GM19438 (cell line): ENCODE measurements around the gene FAIM2.

Experiments used
- ATAC-seq: cut with Tn5 transposase; IDR thresholded peaks from one replicate; pipeline ENCODE4 v1.9.1; 2021; ENCODE audit warnings: low read depth; ENCODE audit not compliant: unreplicated experiment

Gene FAIM2

DNA sequence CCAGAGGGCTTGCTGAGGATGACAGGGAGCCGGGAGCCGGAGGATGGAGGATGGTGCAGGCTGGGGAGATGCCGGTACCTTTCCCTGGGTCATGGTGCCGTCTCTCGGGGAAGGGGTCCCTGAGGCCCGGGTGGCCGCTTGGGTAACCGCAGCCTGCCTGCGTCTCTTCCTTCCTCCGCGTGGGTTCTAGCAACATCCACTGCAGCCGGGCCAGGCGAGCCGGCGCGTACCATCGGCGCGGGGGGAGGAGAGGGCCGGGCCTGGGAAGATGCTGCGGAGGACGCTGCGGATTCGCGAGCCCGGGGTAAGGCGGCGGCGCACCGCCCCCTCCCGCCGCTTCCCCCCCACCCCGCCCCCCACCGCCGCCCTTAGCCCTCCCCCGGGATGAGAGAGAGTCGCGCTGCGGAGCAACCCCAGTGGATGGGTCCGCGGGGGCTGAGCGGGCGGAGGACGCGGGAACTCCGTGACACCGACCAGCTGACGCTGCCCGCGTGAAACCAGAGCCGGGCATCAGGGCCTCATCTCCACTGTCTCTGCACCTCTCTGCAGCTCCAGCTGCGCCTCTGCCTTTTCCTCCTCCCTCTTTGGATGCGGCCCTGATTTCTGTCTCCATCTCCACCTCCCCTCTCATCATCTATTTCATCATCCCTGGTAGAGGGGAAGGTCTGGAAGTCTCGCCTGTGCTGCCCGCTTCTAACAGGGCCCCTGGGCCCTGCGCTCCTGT, at the start of gene FAIM2:
Gene FAIM2 (minus strand): TSS at position 201 of the 724 bp plus-strand sequence. CDS start 108 bp downstream, at position 93.
- no peak for ATAC-seq

DNA sequence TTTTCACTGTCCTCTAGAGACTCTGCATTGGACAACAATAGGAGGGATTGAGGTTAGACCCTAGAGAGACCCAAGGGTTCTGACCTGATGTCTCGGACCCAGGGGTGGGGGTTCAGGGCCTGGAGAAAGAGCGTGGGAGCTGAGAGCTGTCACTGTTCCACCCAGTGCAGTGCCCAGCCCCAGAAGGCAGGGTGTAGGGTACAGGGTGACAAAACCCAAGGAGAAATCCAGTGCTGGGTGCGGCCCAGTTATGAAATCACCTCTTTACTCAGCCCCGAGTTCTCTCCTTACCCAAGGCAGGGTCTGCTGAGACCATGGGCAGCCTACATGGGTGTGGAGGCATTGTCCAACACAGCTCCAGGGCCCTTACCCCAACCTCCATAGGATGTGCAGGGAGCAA, 49.5 kb upstream of the FAIM2 start:
- no peak for ATAC-seq

DNA sequence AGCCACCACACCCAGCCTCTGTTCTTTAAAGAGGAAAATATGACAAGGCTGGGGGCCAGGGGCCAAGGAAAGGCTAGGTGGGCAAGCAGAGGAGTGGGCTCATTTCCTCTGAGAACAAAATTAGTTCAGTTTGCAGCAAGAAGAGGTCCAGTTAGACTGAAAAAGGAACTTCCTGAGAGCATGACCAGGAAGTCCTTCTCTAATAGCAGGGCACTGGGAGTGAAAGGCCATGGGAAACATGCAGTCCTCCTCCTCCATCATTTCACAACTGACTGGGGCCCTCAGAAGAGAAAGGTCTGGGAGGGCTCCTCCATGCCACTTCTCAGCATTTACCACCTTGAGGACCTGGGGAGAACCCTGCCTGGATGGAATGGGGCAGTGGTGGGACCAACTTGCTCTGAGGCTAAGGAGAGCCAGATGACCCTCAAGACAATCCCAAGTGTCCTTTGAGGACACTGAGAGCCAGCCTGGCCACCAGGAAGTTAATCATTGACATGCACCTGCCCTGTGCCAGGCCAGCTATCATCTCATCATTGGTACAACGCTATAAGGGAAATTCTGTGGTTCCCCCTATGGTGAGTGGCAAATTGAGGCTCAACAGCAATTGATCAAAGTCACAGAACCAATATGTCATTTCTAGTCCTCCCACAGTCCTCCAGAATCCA, 48.8 kb upstream of the FAIM2 start:
- ATAC-seq: no peak

DNA sequence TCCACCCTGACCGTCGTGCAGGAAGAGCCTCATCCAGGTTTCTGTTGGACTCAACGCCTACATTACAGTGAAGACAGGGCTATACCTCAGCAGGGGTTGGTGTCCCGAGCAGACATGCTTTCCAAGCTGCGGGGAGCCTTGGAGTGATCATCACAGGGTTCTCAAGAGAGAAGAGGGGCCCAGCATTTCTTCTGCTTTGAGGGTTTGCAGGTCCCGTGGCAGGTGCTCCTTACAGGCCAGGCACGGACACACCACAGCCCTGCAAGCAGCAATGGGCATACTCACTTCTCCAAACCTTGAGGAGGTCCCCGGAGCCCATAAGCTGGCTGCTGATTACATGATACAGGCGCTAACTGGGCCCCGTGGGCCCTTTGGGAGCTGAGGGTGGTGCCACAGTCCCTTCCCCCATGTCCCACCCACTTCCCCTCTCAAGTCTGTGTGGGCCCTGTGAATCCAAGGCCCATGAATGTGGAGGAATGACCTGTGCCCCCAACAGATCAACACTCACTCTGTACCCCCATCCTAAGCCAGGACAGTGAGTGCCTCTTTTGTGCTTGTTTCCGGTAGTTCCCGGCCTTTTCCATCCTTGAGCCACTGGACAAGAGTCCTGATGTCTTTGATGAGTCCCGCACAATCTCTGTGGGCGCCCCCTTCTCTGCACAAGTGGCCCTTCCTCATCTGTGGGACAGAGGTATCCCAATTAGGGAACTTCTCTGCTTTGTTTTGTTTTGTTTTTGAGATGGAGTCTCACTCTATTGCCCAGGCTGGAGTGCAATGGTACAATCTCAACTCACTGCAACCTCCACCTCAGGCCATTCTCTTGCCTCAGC, 47.9 kb upstream of the FAIM2 start:
- no peak for ATAC-seq

- no peak for ATAC-seq
These were observed 46.9 kb upstream of the FAIM2 start, which contains the start of gene AQP2 for GRCh38 chr12:49950273-49951251. TSS of gene AQP2 (plus strand) at chr12:49950737. CDS start at chr12:49950831, 94 bp downstream.

DNA sequence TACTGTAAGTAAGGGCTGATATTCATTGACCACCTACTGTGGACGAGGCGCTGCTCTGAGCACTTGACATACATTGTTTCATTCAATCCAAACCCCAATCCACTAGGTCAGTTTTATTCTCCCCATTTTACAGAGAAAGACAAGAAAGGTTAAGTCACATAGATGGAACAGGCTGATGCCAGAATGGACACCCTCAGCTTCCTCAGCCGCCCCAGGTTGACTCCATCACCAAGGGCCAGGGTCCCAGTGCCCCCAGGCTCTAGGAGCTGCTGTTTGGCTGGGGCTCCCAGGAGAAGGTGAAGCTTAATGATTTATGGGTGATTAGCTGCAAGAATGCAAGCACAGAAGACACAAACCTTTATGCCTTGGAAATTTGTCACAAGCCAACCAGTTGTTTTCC, 46.2 kb upstream of the FAIM2 start:
- ATAC-seq: no peak

DNA sequence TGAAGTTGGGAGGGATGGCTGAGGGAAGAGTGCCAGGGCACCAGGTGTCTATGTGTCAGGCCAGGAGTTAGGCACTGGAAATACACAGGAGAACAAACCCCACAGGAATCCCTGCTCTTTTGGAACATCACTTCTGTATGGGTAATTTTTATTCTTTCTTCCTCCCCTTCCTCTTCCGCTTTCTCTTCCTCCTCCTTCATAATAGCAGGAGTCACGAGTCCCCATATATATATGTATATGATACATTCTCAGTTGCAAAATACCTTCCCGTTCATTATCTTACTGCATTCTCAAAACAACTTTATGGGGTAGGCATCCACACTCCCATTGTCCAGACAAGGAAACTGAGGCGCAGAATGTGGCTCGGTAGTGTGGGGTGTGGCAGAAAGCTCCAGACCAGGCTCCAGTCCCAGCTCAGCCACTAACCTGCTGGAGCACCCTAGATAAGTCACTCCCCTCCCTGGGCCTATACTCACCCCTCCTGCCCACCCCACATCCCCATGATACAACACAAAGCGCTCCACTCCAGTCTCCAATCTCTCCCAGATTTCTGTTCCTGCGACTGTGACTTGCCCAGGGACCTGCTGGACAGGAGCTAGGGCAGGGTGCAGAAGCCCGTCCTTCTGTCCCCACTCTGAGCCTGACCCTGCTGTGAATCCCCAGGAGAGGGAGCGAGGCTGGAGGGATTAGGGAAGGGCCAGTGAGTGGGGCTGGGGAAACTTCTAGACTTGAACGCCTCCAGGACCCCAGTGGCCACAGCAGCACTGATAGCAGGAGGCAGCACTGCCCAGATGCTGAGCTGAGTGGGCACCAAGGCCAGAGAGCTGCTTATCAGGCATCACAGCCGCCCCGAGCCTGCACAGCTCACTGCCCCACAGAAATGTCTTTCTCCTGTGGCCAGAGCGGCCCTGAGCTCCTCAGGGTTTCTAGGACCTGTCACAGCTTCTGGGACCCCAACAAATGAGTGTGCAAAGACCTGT, 45.5 kb upstream of the FAIM2 start:
- ATAC-seq: no peak

- ATAC-seq: no peak
These were observed 44.0 kb upstream of the FAIM2 start for GRCh38 chr12:49947593-49948226.

- ATAC-seq: no peak
These were observed 42.8 kb upstream of the FAIM2 start for GRCh38 chr12:49946497-49946896.

DNA sequence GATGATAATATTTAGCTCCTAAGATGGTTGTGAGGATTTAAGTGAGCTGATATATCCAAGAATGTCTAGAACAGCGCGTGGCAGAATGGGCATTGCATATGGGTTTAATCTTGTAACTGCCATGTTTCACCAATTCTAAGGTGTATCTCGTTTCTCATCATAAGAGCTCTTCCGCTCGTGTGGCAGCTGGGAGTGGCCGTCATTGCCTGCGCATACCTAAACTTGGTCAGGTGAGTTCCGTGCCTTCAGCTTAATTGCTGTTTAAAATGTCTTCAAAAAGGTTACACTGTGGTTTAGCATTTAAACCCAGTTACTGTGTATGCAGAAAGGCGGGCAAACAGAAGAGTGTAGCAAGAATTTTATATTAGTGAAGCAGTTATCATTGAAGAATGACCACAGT, 42.4 kb upstream of the FAIM2 start:
- ATAC-seq: no peak

DNA sequence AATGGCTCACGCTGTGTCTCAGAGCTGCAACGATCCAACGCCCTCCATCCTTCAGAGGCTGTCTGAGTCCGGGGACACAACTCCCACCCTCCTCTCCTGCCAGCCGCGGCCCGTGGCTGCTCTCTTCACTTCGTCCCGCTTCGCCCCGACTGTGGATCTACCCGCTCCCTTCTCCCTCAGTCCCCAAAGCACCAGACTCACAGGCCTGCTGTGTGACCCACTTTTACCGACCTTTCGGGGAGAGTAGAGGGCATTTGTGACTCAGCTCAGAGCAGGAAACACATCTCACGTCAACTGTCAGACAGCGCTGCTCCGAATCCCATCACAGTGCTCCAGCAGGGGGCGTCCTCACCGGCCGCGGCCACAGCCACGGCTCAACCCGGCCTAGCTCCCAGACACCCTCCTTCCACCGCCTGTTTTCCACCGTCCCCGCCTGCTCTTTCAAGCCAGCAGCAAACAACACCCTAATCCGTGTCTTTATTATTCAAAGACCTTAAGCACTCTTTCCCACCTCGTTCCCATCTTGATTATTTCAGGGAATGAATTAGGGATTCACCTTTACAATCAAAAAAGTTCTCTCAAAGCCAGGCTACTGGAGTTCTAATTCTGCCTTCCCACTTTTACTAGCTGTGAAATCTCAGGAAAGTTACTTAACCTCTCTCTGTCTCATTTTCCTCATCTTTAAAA, 41.8 kb upstream of the FAIM2 start:
- ATAC-seq: peak; percentile 92

- ATAC-seq: no peak
These were observed 41.0 kb upstream of the FAIM2 start for GRCh38 chr12:49944718-49945117.

- ATAC-seq: no peak
These were observed 40.3 kb upstream of the FAIM2 start for GRCh38 chr12:49944046-49944445.

DNA sequence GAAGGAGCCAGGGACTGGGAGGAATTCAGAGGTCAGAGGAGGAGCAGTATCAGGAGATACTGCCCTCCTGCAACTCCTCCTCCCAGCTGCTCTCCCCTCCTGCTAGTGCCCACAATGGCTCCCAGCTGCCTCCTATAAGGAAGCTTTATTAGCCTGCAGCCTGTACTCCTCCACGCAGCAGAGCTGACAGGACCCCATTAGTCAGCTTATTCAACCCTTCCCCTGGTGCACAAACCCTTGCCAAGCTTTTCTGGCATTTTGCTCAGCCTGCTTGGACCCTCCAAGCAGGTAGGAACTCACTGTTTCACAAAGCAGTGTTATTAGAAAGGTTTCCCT, 39.9 kb upstream of the FAIM2 start:
- no peak for ATAC-seq

GRCh38 chr12:49942921-49943624, 39.4 kb upstream of the FAIM2 start:
- ATAC-seq: no peak

GRCh38 chr12:49942512-49942893, 38.8 kb upstream of the FAIM2 start:
- ATAC-seq: no peak
